Large intestine (tissue), 3 donors: Measurements from ENCODE around the gene ST3GAL3. TPM values are rescaled to one million over a fixed set of nuclear protein-coding genes. Genes with fewer than 3 reads are reported as not detected.

Source experiments
- DNase-seq, 2 donors: peaks; one replicate each; pipeline versions ENCODE4 v3.0.0 to v3.0.0-alpha.2; 2013
- H3K27ac ChIP-seq: one replicate; pipeline ENCODE4 v1.5.1; 2013; ENCODE audit warnings: low read length
- H3K27me3 ChIP-seq: 2 replicates; pipeline ENCODE4 v1.6.1; 2013; ENCODE audit warnings: low read length; ENCODE audit not compliant: control insufficient read depth, insufficient read depth
- H3K36me3 ChIP-seq: 2 replicates; pipeline ENCODE4 v1.6.1; 2013; ENCODE audit warnings: low read length; ENCODE audit not compliant: control insufficient read depth, insufficient read depth
- H3K4me1 ChIP-seq: one replicate; pipeline ENCODE4 v1.6.1; 2013; ENCODE audit warnings: low read length; ENCODE audit not compliant: control insufficient read depth, insufficient read depth
- H3K4me3 ChIP-seq: one replicate; pipeline ENCODE4 v1.5.1; 2013; ENCODE audit warnings: low read length
- H3K9me3 ChIP-seq: one replicate; pipeline ENCODE4 v1.6.1; 2013; ENCODE audit warnings: mild to moderate bottlenecking, low read depth, low read length, moderate library complexity; ENCODE audit not compliant: control insufficient read depth
- WGBS: methylation state at CpG from one replicate; pipeline ENCODE4 v1.1.5; 2013; ENCODE audit warnings: low lambda C conversion rate; ENCODE audit not compliant: insufficient coverage; 5-methylcytosine and 5-hydroxymethylcytosine counted together
- polyA plus RNA-seq: library from polyadenylated mRNA; unstranded; fragments of 120-200 nt; gene quantifications from one replicate; pipeline ENCODE4 v1.2.1, GENCODE V29; 2013

ST3GAL3 gene
- polyA plus RNA-seq, 1 donor: 7.7 TPM

- Histone ChIP-seq H3K9me3 (no peaks in the 10 kb centered on the region), H3K4me1 (peaks cover 40% of the 10 kb centered on the region), H3K36me3 (peaks cover 34% of the 10 kb centered on the region), H3K27me3 (no peaks in the 10 kb centered on the region), H3K4me3 (peak overlapping the region; percentile 45), H3K27ac (peak overlapping the region; percentile 28)
- peak; percentile 68 to 82 for DNase-seq
- no CpG with 5 or more reads among the region's 45 CpGs for WGBS
Measured at GRCh38 chr1:43979528-43980254, 272.4 kb downstream of the ST3GAL3 start.

GRCh38 chr1:43980255-43981134 is 273.2 kb downstream of the ST3GAL3 start:
- peaks cover 40% of the 10 kb centered on the region for H3K4me1 ChIP-seq

More at GRCh38 chr1:43980255-43981134, 273.2 kb downstream of the ST3GAL3 start:
- no peaks in the 10 kb centered on the region for H3K9me3 ChIP-seq
- peak in 1 of 2 donors; percentile 24 for DNase-seq
- no peaks in the 10 kb centered on the region for H3K27me3 ChIP-seq
- H3K4me3 ChIP-seq: peak overlapping the region; percentile 45
- WGBS: no CpG with 5 or more reads among the region's 13 CpGs
- peak overlapping the region; percentile 28 for H3K27ac ChIP-seq
- H3K36me3 ChIP-seq: peaks cover 40% of the 10 kb centered on the region

Other genes with a start within 250 kb of the ST3GAL3 start
- 257 TPM for gene PTPRF, start 176.7 kb upstream of the ST3GAL3 start, polyA plus RNA-seq
- gene KDM4A, start 57.4 kb upstream of the ST3GAL3 start, polyA plus RNA-seq: 55.0 TPM
- 1.4 TPM for gene ARTN, start 226.3 kb downstream of the ST3GAL3 start, polyA plus RNA-seq
- 26.1 TPM for gene IPO13, start 239.4 kb downstream of the ST3GAL3 start, polyA plus RNA-seq